HCT116 (cell line): ENCODE results near the gene CREBRF. TPM values are rescaled to one million over a fixed set of nuclear protein-coding genes. Genes with fewer than 3 reads are reported as not detected.

Source experiments
- ATAC-seq: fragments of 200-7000 bp; cut with Tn5 transposase; 2 replicates; pipeline ENCODE4 v1.9.1; 2020; ENCODE audit warnings: mild to moderate bottlenecking, moderate library complexity
- BruUV-seq: library from RNA; stranded (reverse); fragments of 400-500 nt; replicated peaks from 2 replicates; lab custom pipeline; 2021; lab: Mats Ljungman, UMichigan
- CTCF ChIA-PET: fragments of 300-600 bp; sonication (Branson Sonifier 250); formaldehyde crosslinking; loops from one replicate; lab custom pipeline; 2021; ENCODE audit warnings: antibody characterized with exemption; lab: Charles Lee
- POLR2A ChIA-PET: fragments of 300-600, 350-600 bp; sonication (Branson Sonifier 250); formaldehyde crosslinking; loops from one replicate; lab custom pipeline; 2021; ENCODE audit warnings: antibody characterized with exemption; lab: Charles Lee
- RAD21 ChIA-PET, 2 experiments: fragments of 300-600 bp; sonication (Branson Sonifier 250); formaldehyde crosslinking; loops; one replicate each; lab custom pipeline; 2023; ENCODE audit warnings: low total read pairs in 2 of 2; ENCODE audit not compliant: uncharacterized antibody in 2 of 2, unreplicated experiment in 2 of 2, low non-redundant PET in 1 of 2; lab: Charles Lee
- DNase-seq: peaks from one replicate; pipeline ENCODE4 v3.0.0-alpha.2; 2010; ENCODE audit warnings: low read depth, low spot score
- H2AFZ ChIP-seq: fragments of 200-600 bp; shearing (Covaris generic), sonication (generic); 2 replicates; pipeline ENCODE4 v1.6.1; 2017; ENCODE audit warnings: low read depth, mixed run types, mixed read lengths, antibody characterized with exemption, low read length; ENCODE audit not compliant: poor library complexity, severe bottlenecking
- H3K27ac ChIP-seq: 2 replicates; pipeline ENCODE4 v1.5.1; 2012; ENCODE audit warnings: low read depth, low read length
- H3K27me3 ChIP-seq: fragments of 200-600 bp; sonication (generic); 2 replicates; pipeline ENCODE4 v1.6.1; 2016; ENCODE audit warnings: mixed run types, low read length, mixed read lengths; ENCODE audit not compliant: insufficient read depth
- H3K36me3 ChIP-seq, 2 experiments: fragments of 200-500 bp in 1 of 2; fragments of 200-600 bp in 1 of 2; sonication (Bioruptor generic) in 1 of 2; sonication (generic) in 1 of 2; 2 replicates each; pipeline versions ENCODE4 v1.5.1 to v1.6.1; 2014 to 2016; ENCODE audit warnings: low read length in 2 of 2, inconsistent platforms in 1 of 2, mixed read lengths in 1 of 2, mixed run types in 1 of 2; ENCODE audit not compliant: insufficient read depth in 2 of 2, control insufficient read depth in 1 of 2
- H3K4me1 ChIP-seq, 2 experiments: fragments of 200-600 bp in 1 of 2; sonication (generic) in 1 of 2; 2 replicates each; pipeline versions ENCODE4 v1.5.1 to v1.6.1; 2012 to 2017; ENCODE audit warnings: low read length in 2 of 2, inconsistent platforms in 1 of 2, mild to moderate bottlenecking in 1 of 2, mixed read lengths in 1 of 2, mixed run types in 1 of 2, moderate library complexity in 1 of 2; ENCODE audit not compliant: insufficient read depth in 2 of 2, control insufficient read depth in 1 of 2
- H3K4me2 ChIP-seq: fragments of 200-600 bp; sonication (generic); 2 replicates; pipeline ENCODE4 v1.6.1; 2017; ENCODE audit warnings: mixed run types, low read length, mixed read lengths
- H3K4me3 ChIP-seq, 2 experiments: fragments of 200-600 bp in 1 of 2; sonication (generic) in 1 of 2; replicated peaks in 1 of 2; 2 replicates each; pipeline ENCODE4 v1.5.1; 2011 to 2016; ENCODE audit warnings: low read length in 2 of 2, control low read depth in 1 of 2, low read depth in 1 of 2, mild to moderate bottlenecking in 1 of 2, mixed read lengths in 1 of 2, mixed run types in 1 of 2
- H3K79me2 ChIP-seq: fragments of 200-600 bp; sonication (generic); 2 replicates; pipeline ENCODE4 v1.6.1; 2017; ENCODE audit warnings: mild to moderate bottlenecking, mixed run types, low read length, moderate library complexity, mixed read lengths; ENCODE audit not compliant: insufficient read depth
- H3K9ac ChIP-seq: fragments of 200-600 bp; sonication (generic); 2 replicates; pipeline ENCODE4 v1.6.1; 2016; ENCODE audit warnings: low read length, mixed read lengths
- H3K9me2 ChIP-seq: fragments of 200-600 bp; sonication (generic), shearing (Covaris generic); 2 replicates; pipeline ENCODE4 v1.6.1; 2017; ENCODE audit warnings: mixed run types, mild to moderate bottlenecking, moderate library complexity; ENCODE audit not compliant: insufficient read depth
- H3K9me3 ChIP-seq, 2 experiments: fragments of 200-500 bp in 1 of 2; fragments of 200-600 bp in 1 of 2; sonication (Bioruptor generic) in 1 of 2; sonication (generic) in 1 of 2; 2 replicates each; pipeline ENCODE4 v1.6.1; 2014 to 2017; ENCODE audit warnings: low read length in 2 of 2, mixed read lengths in 2 of 2, inconsistent platforms in 1 of 2, low read depth in 1 of 2, mild to moderate bottlenecking in 1 of 2, mixed run types in 1 of 2, moderate library complexity in 1 of 2; ENCODE audit not compliant: control insufficient read depth in 1 of 2, insufficient read depth in 1 of 2
- H4K20me1 ChIP-seq: fragments of 200-600 bp; sonication (generic), shearing (Covaris generic); 2 replicates; pipeline ENCODE4 v1.6.1; 2017; ENCODE audit warnings: mixed run types, mild to moderate bottlenecking, moderate library complexity; ENCODE audit not compliant: insufficient read depth
- CEBPB ChIP-seq: IDR thresholded peaks from 2 replicates; pipeline ENCODE4 v1.6.1; 2012; ENCODE audit warnings: low read depth
- EGR1 ChIP-seq: IDR thresholded peaks from 2 replicates; pipeline ENCODE4 v1.6.1; 2012; ENCODE audit warnings: low read depth
- ELF1 ChIP-seq: IDR thresholded peaks from 2 replicates; pipeline ENCODE4 v1.6.1; 2012; ENCODE audit warnings: low read depth, borderline replicate concordance
- EZH2 ChIP-seq: fragments of 200-600 bp; sonication (generic); IDR thresholded peaks from 2 replicates; pipeline ENCODE4 v1.6.1; 2017; ENCODE audit warnings: antibody characterized with exemption, mixed run types
- EZH2phosphoT487 ChIP-seq: fragments of 200-600 bp; IDR thresholded peaks from 2 replicates; pipeline ENCODE4 v1.6.1; 2018; ENCODE audit warnings: antibody characterized with exemption, borderline replicate concordance
- FOSL1 ChIP-seq: IDR thresholded peaks from 2 replicates; pipeline ENCODE4 v1.6.1; 2012; ENCODE audit warnings: low read depth
- JUND ChIP-seq: IDR thresholded peaks from 2 replicates; pipeline ENCODE4 v1.6.1; 2012
- POLR2A ChIP-seq: IDR thresholded peaks from 2 replicates; pipeline ENCODE4 v1.7.0; 2011; ENCODE audit warnings: borderline replicate concordance; ENCODE audit not compliant: insufficient read depth, insufficient read length; ENCODE audit errors: extremely low read depth
- RAD21 ChIP-seq: IDR thresholded peaks from 2 replicates; pipeline ENCODE4 v1.6.1; 2012; ENCODE audit warnings: low read depth, mild to moderate bottlenecking
- SP1 ChIP-seq: IDR thresholded peaks from 2 replicates; pipeline ENCODE4 v1.6.1; 2012; ENCODE audit warnings: low read depth
- YY1 ChIP-seq: IDR thresholded peaks from 2 replicates; pipeline ENCODE4 v1.6.1; 2011; ENCODE audit warnings: low read length, low read depth, moderate library complexity, mild to moderate bottlenecking; ENCODE audit not compliant: insufficient replicate concordance; ENCODE audit errors: extremely low read depth
- ZFX ChIP-seq: fragments of 450-650 bp; IDR thresholded peaks from 2 replicates; pipeline ENCODE4 v1.6.1; 2017
- ZNF274 ChIP-seq: fragments of 200-500 bp; sonication (Bioruptor generic); IDR thresholded peaks from 2 replicates; pipeline ENCODE4 v1.6.1; 2014; ENCODE audit warnings: mild to moderate bottlenecking, low read depth, low read length, inconsistent platforms
- intact Hi-C: fragments of 100-400 bp; cut with micrococcal nuclease; formaldehyde crosslinking; loops from 2 replicates; pipeline ENCODE4 v1.10.0; 2022
- total RNA-seq: library from RNA; stranded (reverse); gene quantifications from one replicate; pipeline ENCODE4 v1.2.1, GENCODE V29; 2021; ENCODE audit not compliant: unreplicated experiment
- TF ChIP-seq, protein P1 (sequence below), 3 experiments: fragments of 200-600 bp in 1 of 3; sonication (generic) in 1 of 3; IDR thresholded peaks in 2 of 3; conservative IDR thresholded peaks in 1 of 3; 2 replicates each; pipeline ENCODE4 v1.5.1; 2012 to 2017; ENCODE audit warnings: low read depth in 2 of 3, low read length in 2 of 3, antibody characterized with exemption in 1 of 3, borderline replicate concordance in 1 of 3, control low read depth in 1 of 3, mild to moderate bottlenecking in 1 of 3, mixed read lengths in 1 of 3, mixed run types in 1 of 3, moderate library complexity in 1 of 3; ENCODE audit not compliant: insufficient read depth in 1 of 3
- TF ChIP-seq, protein P2 (sequence below): IDR thresholded peaks from 2 replicates; pipeline ENCODE4 v1.6.1; 2012
- TF ChIP-seq, protein P3 (sequence below): IDR thresholded peaks from 2 replicates; pipeline ENCODE4 v1.6.1; 2011; ENCODE audit warnings: mild to moderate bottlenecking, low read length, moderate library complexity; ENCODE audit not compliant: insufficient replicate concordance; ENCODE audit errors: extremely low read depth
- TF ChIP-seq, protein P4 (sequence below): IDR thresholded peaks from 2 replicates; pipeline ENCODE4 v1.6.1; 2012; ENCODE audit warnings: low read depth

CREBRF gene
- total RNA-seq, 1 experiment from 2014 or later = 7.7 TPM

DNA sequence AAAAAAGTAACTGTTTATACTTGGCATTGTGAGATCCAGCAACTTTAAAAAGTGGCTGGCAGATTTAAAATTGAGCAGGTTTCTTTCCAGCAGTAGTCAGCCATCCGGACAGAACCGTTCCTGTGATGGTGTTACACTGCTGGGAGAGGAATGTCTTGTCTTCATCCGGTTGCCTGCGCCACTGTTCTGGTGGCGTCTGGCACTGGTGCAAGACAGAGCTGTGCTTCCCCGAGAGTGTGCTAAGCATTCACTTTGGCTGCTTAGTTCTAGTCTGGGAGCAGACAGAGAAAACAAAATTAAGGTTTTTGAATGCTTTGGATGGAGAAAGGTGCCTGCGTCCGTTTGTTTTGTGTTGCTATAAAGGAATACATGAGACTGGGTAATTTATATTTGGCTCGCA, 35.5 kb upstream of the CREBRF start:
- BruUV-seq = no TSS peak
- H3K9me2 ChIP-seq = no peaks in the 10 kb centered on the region
- no peak for TF ChIP-seq ZFX
- TF ChIP-seq SP1 = no peak
- TF ChIP-seq, protein P1, sequence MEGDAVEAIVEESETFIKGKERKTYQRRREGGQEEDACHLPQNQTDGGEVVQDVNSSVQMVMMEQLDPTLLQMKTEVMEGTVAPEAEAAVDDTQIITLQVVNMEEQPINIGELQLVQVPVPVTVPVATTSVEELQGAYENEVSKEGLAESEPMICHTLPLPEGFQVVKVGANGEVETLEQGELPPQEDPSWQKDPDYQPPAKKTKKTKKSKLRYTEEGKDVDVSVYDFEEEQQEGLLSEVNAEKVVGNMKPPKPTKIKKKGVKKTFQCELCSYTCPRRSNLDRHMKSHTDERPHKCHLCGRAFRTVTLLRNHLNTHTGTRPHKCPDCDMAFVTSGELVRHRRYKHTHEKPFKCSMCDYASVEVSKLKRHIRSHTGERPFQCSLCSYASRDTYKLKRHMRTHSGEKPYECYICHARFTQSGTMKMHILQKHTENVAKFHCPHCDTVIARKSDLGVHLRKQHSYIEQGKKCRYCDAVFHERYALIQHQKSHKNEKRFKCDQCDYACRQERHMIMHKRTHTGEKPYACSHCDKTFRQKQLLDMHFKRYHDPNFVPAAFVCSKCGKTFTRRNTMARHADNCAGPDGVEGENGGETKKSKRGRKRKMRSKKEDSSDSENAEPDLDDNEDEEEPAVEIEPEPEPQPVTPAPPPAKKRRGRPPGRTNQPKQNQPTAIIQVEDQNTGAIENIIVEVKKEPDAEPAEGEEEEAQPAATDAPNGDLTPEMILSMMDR (IDR thresholded peaks at IDR 0.05 in 2 of 3, conservative IDR thresholded peaks at IDR 0.05 in 1 of 3; ENCODE audit: borderline replicate concordance in 1 of 3, insufficient read depth in 1 of 3, low read depth in 2 of 3, low read length in 2 of 3) = no peak
- TF ChIP-seq, protein P2, sequence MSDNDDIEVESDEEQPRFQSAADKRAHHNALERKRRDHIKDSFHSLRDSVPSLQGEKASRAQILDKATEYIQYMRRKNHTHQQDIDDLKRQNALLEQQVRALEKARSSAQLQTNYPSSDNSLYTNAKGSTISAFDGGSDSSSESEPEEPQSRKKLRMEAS = no peak
- TF ChIP-seq EGR1 = no peak
- TF ChIP-seq, protein P3, sequence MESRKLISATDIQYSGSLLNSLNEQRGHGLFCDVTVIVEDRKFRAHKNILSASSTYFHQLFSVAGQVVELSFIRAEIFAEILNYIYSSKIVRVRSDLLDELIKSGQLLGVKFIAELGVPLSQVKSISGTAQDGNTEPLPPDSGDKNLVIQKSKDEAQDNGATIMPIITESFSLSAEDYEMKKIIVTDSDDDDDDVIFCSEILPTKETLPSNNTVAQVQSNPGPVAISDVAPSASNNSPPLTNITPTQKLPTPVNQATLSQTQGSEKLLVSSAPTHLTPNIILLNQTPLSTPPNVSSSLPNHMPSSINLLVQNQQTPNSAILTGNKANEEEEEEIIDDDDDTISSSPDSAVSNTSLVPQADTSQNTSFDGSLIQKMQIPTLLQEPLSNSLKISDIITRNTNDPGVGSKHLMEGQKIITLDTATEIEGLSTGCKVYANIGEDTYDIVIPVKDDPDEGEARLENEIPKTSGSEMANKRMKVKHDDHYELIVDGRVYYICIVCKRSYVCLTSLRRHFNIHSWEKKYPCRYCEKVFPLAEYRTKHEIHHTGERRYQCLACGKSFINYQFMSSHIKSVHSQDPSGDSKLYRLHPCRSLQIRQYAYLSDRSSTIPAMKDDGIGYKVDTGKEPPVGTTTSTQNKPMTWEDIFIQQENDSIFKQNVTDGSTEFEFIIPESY = no peak
- TF ChIP-seq, protein P4, sequence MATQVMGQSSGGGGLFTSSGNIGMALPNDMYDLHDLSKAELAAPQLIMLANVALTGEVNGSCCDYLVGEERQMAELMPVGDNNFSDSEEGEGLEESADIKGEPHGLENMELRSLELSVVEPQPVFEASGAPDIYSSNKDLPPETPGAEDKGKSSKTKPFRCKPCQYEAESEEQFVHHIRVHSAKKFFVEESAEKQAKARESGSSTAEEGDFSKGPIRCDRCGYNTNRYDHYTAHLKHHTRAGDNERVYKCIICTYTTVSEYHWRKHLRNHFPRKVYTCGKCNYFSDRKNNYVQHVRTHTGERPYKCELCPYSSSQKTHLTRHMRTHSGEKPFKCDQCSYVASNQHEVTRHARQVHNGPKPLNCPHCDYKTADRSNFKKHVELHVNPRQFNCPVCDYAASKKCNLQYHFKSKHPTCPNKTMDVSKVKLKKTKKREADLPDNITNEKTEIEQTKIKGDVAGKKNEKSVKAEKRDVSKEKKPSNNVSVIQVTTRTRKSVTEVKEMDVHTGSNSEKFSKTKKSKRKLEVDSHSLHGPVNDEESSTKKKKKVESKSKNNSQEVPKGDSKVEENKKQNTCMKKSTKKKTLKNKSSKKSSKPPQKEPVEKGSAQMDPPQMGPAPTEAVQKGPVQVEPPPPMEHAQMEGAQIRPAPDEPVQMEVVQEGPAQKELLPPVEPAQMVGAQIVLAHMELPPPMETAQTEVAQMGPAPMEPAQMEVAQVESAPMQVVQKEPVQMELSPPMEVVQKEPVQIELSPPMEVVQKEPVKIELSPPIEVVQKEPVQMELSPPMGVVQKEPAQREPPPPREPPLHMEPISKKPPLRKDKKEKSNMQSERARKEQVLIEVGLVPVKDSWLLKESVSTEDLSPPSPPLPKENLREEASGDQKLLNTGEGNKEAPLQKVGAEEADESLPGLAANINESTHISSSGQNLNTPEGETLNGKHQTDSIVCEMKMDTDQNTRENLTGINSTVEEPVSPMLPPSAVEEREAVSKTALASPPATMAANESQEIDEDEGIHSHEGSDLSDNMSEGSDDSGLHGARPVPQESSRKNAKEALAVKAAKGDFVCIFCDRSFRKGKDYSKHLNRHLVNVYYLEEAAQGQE = no peak
- TF ChIP-seq YY1 = no peak
- no peak for TF ChIP-seq EZH2
- no peak for TF ChIP-seq ZNF274
- TF ChIP-seq RAD21 = no peak
- no peak for TF ChIP-seq POLR2A
- TF ChIP-seq JUND = no peak
- TF ChIP-seq FOSL1 = no peak
- no peak for TF ChIP-seq CEBPB
- no peak for TF ChIP-seq ELF1
- TF ChIP-seq EZH2phosphoT487 = no peak
- H3K4me1 ChIP-seq = peaks cover 17% of the 10 kb centered on the region in 2 experiments
- H3K36me3 ChIP-seq = no peaks in the 10 kb centered on the region
- H3K9ac ChIP-seq = no peak overlapping the region
- no peak overlapping the region for H3K4me3 ChIP-seq
- H2AFZ ChIP-seq = no peak overlapping the region
- ATAC-seq (no peak), DNase-seq (no peak)
- H3K79me2 ChIP-seq = peaks cover 41% of the 10 kb centered on the region
- H3K27ac ChIP-seq = no peak overlapping the region
- ChIA-PET RAD21 (no interaction called here), POLR2A (no interaction called here), CTCF (no interaction called here)
- no peaks in the 10 kb centered on the region for H3K27me3 ChIP-seq
- no peaks in the 10 kb centered on the region for H4K20me1 ChIP-seq
- intact Hi-C loops = no loop called here
- no peak overlapping the region for H3K4me2 ChIP-seq
- no peaks in the 10 kb centered on the region for H3K9me3 ChIP-seq
